GM12878 (cell line): ENCODE measurements around the gene HCAR1. TPM values are rescaled to one million over a fixed set of nuclear protein-coding genes. Genes with fewer than 3 reads are reported as not detected.

Experiments
- ATAC-seq: fragments of 200-7000 bp; cut with Tn5 transposase; 3 replicates; pipeline ENCODE4 v1.9.1; 2020; ENCODE audit warnings: mild to moderate bottlenecking, moderate library complexity
- BruUV-seq: library from RNA; stranded (reverse); fragments of 400-500 nt; replicated peaks from 2 replicates; lab custom pipeline; 2021; lab: Mats Ljungman, UMichigan
- CTCF ChIA-PET: fragments of 300-600 bp; sonication (Branson Sonifier 250); formaldehyde crosslinking; extraction: SDS; loops from one replicate; lab custom pipeline; 2021; ENCODE audit warnings: inconsistent platforms; lab: Yijun Ruan, JAX
- POLR2A ChIA-PET: fragments of 350-600 bp; formaldehyde crosslinking; extraction: SDS; loops from one replicate; lab custom pipeline; 2021; ENCODE audit warnings: inconsistent platforms; lab: Charles Lee
- RAD21 ChIA-PET: fragments of 300-600 bp; sonication (Branson Sonifier 250); formaldehyde crosslinking; loops from one replicate; lab custom pipeline; 2023; ENCODE audit warnings: antibody characterized with exemption; ENCODE audit not compliant: unreplicated experiment; lab: Charles Lee
- SMC1A ChIA-PET: fragments of 300-600 bp; sonication (Branson Sonifier 250); formaldehyde crosslinking; loops from one replicate; lab custom pipeline; 2023; ENCODE audit not compliant: unreplicated experiment, uncharacterized antibody; lab: Charles Lee
- DNase-seq: peaks from one replicate; pipeline ENCODE4 v3.0.0-alpha.2; 2011; ENCODE audit warnings: low read depth, low spot score
- FAIRE-seq: peaks from 3 replicates; lab custom pipeline; 2011; peaks lifted over from hg19 to GRCh38; lab: Jason Lieb, UNC
- H2AFZ ChIP-seq: 2 replicates; pipeline ENCODE4 v1.6.0; 2011; ENCODE audit warnings: low read depth, low read length, control low read depth; ENCODE audit not compliant: control insufficient read depth
- H3K27ac ChIP-seq: 2 replicates; pipeline ENCODE4 v1.5.1; 2011; ENCODE audit warnings: control low read depth; ENCODE audit not compliant: control insufficient read depth, insufficient read depth
- H3K27me3 ChIP-seq, 2 experiments: replicated peaks in 1 of 2; 2 replicates each; pipeline versions ENCODE4 v1.6.0 to v1.6.1; 2011; ENCODE audit warnings: low read length in 1 of 2; ENCODE audit not compliant: control insufficient read depth in 2 of 2, insufficient read depth in 2 of 2
- H3K36me3 ChIP-seq, 2 experiments: 2 replicates each; pipeline ENCODE4 v1.5.1; 2011; ENCODE audit warnings: low read length in 1 of 2; ENCODE audit not compliant: control insufficient read depth in 2 of 2, insufficient read depth in 2 of 2
- H3K4me1 ChIP-seq: 2 replicates; pipeline ENCODE4 v1.6.1; 2011; ENCODE audit warnings: mild to moderate bottlenecking, low read length, moderate library complexity, mixed read lengths; ENCODE audit not compliant: control insufficient read depth, insufficient read depth
- H3K4me2 ChIP-seq: 2 replicates; pipeline ENCODE4 v1.6.0; 2011; ENCODE audit warnings: control low read depth; ENCODE audit not compliant: control insufficient read depth, insufficient read depth
- H3K4me3 ChIP-seq: fragments of 200-600 bp; sonication (generic); 2 replicates; pipeline ENCODE4 v1.5.1; 2016
- H3K79me2 ChIP-seq: 2 replicates; pipeline ENCODE4 v1.6.0; 2011; ENCODE audit warnings: low read length; ENCODE audit not compliant: control insufficient read depth, insufficient read depth
- H3K9ac ChIP-seq: 2 replicates; pipeline ENCODE4 v1.8.0; 2011; ENCODE audit warnings: low read length, control low read depth, mixed read lengths; ENCODE audit not compliant: control insufficient read depth, insufficient read depth
- H3K9me3 ChIP-seq: replicated peaks from 3 replicates; pipeline ENCODE4 v1.5.1; 2011; ENCODE audit warnings: mild to moderate bottlenecking, low read length; ENCODE audit not compliant: control insufficient read depth, insufficient read depth
- H4K20me1 ChIP-seq: 2 replicates; pipeline ENCODE4 v1.6.0; 2011; ENCODE audit not compliant: control insufficient read depth, insufficient read depth
- CEBPB ChIP-seq, 2 experiments: fragments of 150-350 bp in 1 of 2; IDR thresholded peaks; 2 replicates each; pipeline ENCODE4 v1.6.1; 2012 to 2014; ENCODE audit warnings: low read depth in 2 of 2, low read length in 2 of 2, borderline replicate concordance in 1 of 2, inconsistent platforms in 1 of 2
- ESRRA ChIP-seq: IDR thresholded peaks from 2 replicates; pipeline ENCODE4 v1.6.1; 2012; ENCODE audit warnings: mild to moderate bottlenecking, low read length, improper control_type of control experiment
- FOS ChIP-seq: IDR thresholded peaks from 3 replicates; pipeline ENCODE4 v1.6.1; 2011; ENCODE audit warnings: borderline replicate concordance; ENCODE audit not compliant: insufficient read length; ENCODE audit errors: extremely low read depth
- FOXM1 ChIP-seq: IDR thresholded peaks from 2 replicates; pipeline ENCODE4 v1.6.1; 2012; ENCODE audit warnings: low read depth, mild to moderate bottlenecking, inconsistent platforms, low read length, moderate library complexity
- GABPA ChIP-seq: IDR thresholded peaks from 2 replicates; pipeline ENCODE4 v1.6.1; 2014; ENCODE audit warnings: antibody characterized with exemption, low read depth, mild to moderate bottlenecking, inconsistent platforms
- KAT2A ChIP-seq: conservative IDR thresholded peaks from 2 replicates; pipeline ENCODE4 v1.6.1; 2011; ENCODE audit warnings: low read depth, low read length; ENCODE audit not compliant: control insufficient read depth
- KDM1A ChIP-seq: fragments of 200-600 bp; sonication (generic); IDR thresholded peaks from 2 replicates; pipeline ENCODE4 v1.6.1; 2016; ENCODE audit warnings: borderline replicate concordance
- NFYA ChIP-seq: IDR thresholded peaks from 2 replicates; pipeline ENCODE4 v1.6.1; 2011; ENCODE audit warnings: low read depth, mild to moderate bottlenecking, low read length, improper control_type of control experiment, borderline replicate concordance
- NR2F1 ChIP-seq: fragments of 450-650 bp; conservative IDR thresholded peaks from 2 replicates; pipeline ENCODE4 v1.6.1; 2017; ENCODE audit warnings: mild to moderate bottlenecking
- PAX8 ChIP-seq: fragments of 450-650 bp; IDR thresholded peaks from 2 replicates; pipeline ENCODE4 v1.6.1; 2017; ENCODE audit warnings: mild to moderate bottlenecking, moderate library complexity
- PML ChIP-seq: IDR thresholded peaks from 2 replicates; pipeline ENCODE4 v1.6.1; 2012; ENCODE audit warnings: low read length, inconsistent platforms
- SP1 ChIP-seq: IDR thresholded peaks from one replicate; pipeline ENCODE4 v1.6.1; 2011; ENCODE audit warnings: low read depth, low read length
- SREBF2 ChIP-seq: IDR thresholded peaks from 2 replicates; pipeline ENCODE4 v1.6.1; 2012; ENCODE audit warnings: mild to moderate bottlenecking, low read length
- ZBED1 ChIP-seq: IDR thresholded peaks from 2 replicates; pipeline ENCODE4 v1.6.1; 2016; ENCODE audit warnings: borderline replicate concordance
- ZNF217 ChIP-seq: fragments of 450-650 bp; IDR thresholded peaks from 2 replicates; pipeline ENCODE4 v1.6.1; 2017; ENCODE audit warnings: antibody characterized with exemption, mild to moderate bottlenecking
- ZNF274 ChIP-seq: IDR thresholded peaks from one replicate; pipeline ENCODE4 v1.8.0; 2011; ENCODE audit not compliant: insufficient read length, insufficient read depth
- WGBS: methylation state at CpG from one replicate; pipeline ENCODE4 v1.1.6; 2016; ENCODE audit warnings: low lambda C conversion rate; ENCODE audit not compliant: insufficient replicate concordance, insufficient coverage; ENCODE audit errors: missing lambda C conversion rate; 5-methylcytosine and 5-hydroxymethylcytosine counted together
- in situ Hi-C: fragments of 300-500 bp; cut with MboI; formaldehyde crosslinking; loops from 9 replicates; pipeline ENCODE4 v1.14.3; 2018; ENCODE audit warnings: mixed read lengths
- intact Hi-C: fragments of 100-400 bp; cut with micrococcal nuclease; formaldehyde crosslinking; loops from one replicate; pipeline ENCODE4 v1.14.2; 2022; ENCODE audit not compliant: unreplicated experiment
- polyA plus RNA-seq, 11 experiments: library from polyadenylated mRNA; depleted of rRNA in 4 of 11; unstranded in 6 of 11; stranded (reverse) in 5 of 11; fragments of >200 nt; fragmentation: Nextera tagmentation in 4 of 11; fragmentation: Illumina TruSeq in 1 of 11; extraction: Ambion mirVana in 4 of 11; extraction: Trizol in 1 of 11; gene quantifications; 1 replicate in 1 of 11; 2 replicates in 10 of 11; pipeline versions ENCODE4 v1.2.1 to v1.2.3, GENCODE V29; 2011 to 2016; ENCODE audit warnings: inconsistent platforms in 2 of 11, missing spikeins in 2 of 11, low read depth in 1 of 11
- total RNA-seq, 4 experiments: library from RNA; depleted of rRNA in 3 of 4; stranded (reverse); fragments of >200 nt in 3 of 4; fragmentation: Illumina TruSeq in 1 of 4; extraction: Trizol in 1 of 4; gene quantifications; 2 replicates each; pipeline versions ENCODE4 v1.2.1 to v1.2.3, GENCODE V29; 2013 to 2021
- TF ChIP-seq, protein P1 (sequence below): IDR thresholded peaks from 2 replicates; pipeline ENCODE4 v1.6.1; 2011; ENCODE audit warnings: mild to moderate bottlenecking, low read depth, low read length, moderate library complexity; ENCODE audit not compliant: insufficient replicate concordance
- TF ChIP-seq, protein P2 (sequence below), 3 experiments: IDR thresholded peaks in 2 of 3; conservative IDR thresholded peaks in 1 of 3; 2 replicates each; pipeline ENCODE4 v1.5.1; 2011; ENCODE audit warnings: low read depth in 3 of 3, low read length in 3 of 3, mild to moderate bottlenecking in 3 of 3, control low read depth in 2 of 3, moderate library complexity in 2 of 3, inconsistent platforms in 1 of 3, mixed read lengths in 1 of 3; ENCODE audit not compliant: control insufficient read depth in 2 of 3, insufficient read depth in 1 of 3; ENCODE audit errors: extremely low read depth in 1 of 3

Gene HCAR1
- total and polyA plus RNA-seq, 10 of the 15 experiments (the other 5 are each of a cell fraction or from before 2014, with no cell fraction given) = 0.01 to 0.05 (median 0.04) TPM; not detected in 7

- TF ChIP-seq FOS (no peak), CEBPB (IDR thresholded peaks at IDR 0.05; ENCODE audit: borderline replicate concordance in 1 of 2, low read depth in 2 of 2, low read length in 2 of 2) (no peak)
Observed at GRCh38 chr12:122686538-122686937, 44.1 kb downstream of the HCAR1 start (continued).

DNA sequence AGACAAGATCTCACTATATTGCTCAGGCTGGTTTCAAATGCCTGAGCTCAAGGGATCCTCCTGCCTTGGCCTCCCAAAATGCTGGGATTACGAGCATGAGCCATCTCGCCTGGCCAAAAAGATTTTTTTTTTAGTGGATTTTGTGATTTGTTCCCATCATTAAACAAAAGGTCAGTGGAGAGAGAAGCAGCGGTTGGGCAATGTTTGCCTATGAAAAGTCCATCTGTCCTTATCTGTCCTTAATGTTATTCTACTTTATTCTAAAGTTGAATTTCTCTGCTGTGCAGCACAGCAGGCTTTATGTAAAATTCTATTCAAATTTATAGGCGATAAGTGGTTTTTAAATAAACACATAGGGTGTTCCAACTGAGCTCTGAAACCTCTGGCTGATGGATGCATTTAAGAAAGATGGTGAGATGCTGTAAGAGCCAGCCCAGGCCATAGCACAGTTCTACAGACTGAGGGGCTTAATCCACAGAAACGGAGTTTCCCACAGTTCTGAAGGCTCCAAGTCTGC is 46.3 kb downstream of the HCAR1 start:
- ChIA-PET POLR2A (no interaction called here), SMC1A (no interaction called here), RAD21 (no interaction called here), CTCF (no interaction called here)
- BruUV-seq = no TSS peak
- Histone ChIP-seq H3K79me2 (no peaks in the 10 kb centered on the region), H3K4me1 (no peaks in the 10 kb centered on the region; the same call in 1 of the 2 replicates), H3K27me3 (no peaks in the 10 kb centered on the region), H3K9ac (no peak overlapping the region), H3K27ac (no peak overlapping the region), H4K20me1 (no peaks in the 10 kb centered on the region), H3K36me3 (no peaks in the 10 kb centered on the region), H3K4me2 (no peak overlapping the region), H3K4me3 (no peak overlapping the region), H3K9me3 (no peaks in the 10 kb centered on the region), H2AFZ (no peak overlapping the region)
- in situ Hi-C loops (no loop called here), intact Hi-C loops (loop anchor here (5.0 kb wide), 1 partner anchor 68 kb away; the partner anchor contains the start of gene DENR)
- 63% methylated on average over 5 of the region's 5 CpGs for WGBS
- ATAC-seq (no peak), DNase-seq (no peak), FAIRE-seq (no peak)
- TF ChIP-seq FOXM1 (no peak), SP1 (no peak), ZNF274 (no peak), ZBED1 (no peak), PML (no peak), SREBF2 (no peak), NR2F1 (no peak), KAT2A (no peak), KDM1A (no peak), GABPA (no peak), PAX8 (no peak), ZNF217 (no peak), NFYA (no peak), ESRRA (no peak)
- TF ChIP-seq, protein P1, sequence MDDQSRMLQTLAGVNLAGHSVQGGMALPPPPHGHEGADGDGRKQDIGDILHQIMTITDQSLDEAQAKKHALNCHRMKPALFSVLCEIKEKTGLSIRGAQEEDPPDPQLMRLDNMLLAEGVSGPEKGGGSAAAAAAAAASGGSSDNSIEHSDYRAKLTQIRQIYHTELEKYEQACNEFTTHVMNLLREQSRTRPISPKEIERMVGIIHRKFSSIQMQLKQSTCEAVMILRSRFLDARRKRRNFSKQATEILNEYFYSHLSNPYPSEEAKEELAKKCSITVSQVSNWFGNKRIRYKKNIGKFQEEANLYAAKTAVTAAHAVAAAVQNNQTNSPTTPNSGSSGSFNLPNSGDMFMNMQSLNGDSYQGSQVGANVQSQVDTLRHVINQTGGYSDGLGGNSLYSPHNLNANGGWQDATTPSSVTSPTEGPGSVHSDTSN = no peak
- TF ChIP-seq, protein P2, sequence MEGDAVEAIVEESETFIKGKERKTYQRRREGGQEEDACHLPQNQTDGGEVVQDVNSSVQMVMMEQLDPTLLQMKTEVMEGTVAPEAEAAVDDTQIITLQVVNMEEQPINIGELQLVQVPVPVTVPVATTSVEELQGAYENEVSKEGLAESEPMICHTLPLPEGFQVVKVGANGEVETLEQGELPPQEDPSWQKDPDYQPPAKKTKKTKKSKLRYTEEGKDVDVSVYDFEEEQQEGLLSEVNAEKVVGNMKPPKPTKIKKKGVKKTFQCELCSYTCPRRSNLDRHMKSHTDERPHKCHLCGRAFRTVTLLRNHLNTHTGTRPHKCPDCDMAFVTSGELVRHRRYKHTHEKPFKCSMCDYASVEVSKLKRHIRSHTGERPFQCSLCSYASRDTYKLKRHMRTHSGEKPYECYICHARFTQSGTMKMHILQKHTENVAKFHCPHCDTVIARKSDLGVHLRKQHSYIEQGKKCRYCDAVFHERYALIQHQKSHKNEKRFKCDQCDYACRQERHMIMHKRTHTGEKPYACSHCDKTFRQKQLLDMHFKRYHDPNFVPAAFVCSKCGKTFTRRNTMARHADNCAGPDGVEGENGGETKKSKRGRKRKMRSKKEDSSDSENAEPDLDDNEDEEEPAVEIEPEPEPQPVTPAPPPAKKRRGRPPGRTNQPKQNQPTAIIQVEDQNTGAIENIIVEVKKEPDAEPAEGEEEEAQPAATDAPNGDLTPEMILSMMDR (IDR thresholded peaks at IDR 0.05 in 2 of 3, conservative IDR thresholded peaks at IDR 0.05 in 1 of 3; ENCODE audit: control insufficient read depth in 2 of 3, extremely low read depth in 1 of 3, insufficient read depth in 1 of 3, low read depth in 3 of 3, low read length in 3 of 3) = no peak
